IPS-20b (cell line): Measurements from ENCODE around the gene TWSG1.

Experiments
- H3K27ac ChIP-seq: one replicate; pipeline ENCODE4 v1.5.1; 2013; ENCODE audit warnings: low read length
- H3K27me3 ChIP-seq: 2 replicates; pipeline ENCODE4 v1.6.1; 2013; ENCODE audit warnings: mild to moderate bottlenecking, low read length, inconsistent platforms; ENCODE audit not compliant: insufficient read depth
- H3K36me3 ChIP-seq: 2 replicates; pipeline ENCODE4 v1.6.1; 2013; ENCODE audit warnings: low read depth, mild to moderate bottlenecking, inconsistent platforms, low read length, moderate library complexity; ENCODE audit not compliant: insufficient read depth
- H3K4me1 ChIP-seq: 2 replicates; pipeline ENCODE4 v1.6.1; 2013; ENCODE audit warnings: mild to moderate bottlenecking, control low read depth, inconsistent platforms, low read length, moderate library complexity; ENCODE audit not compliant: insufficient read depth
- H3K4me3 ChIP-seq: 2 replicates; pipeline ENCODE4 v1.5.1; 2013; ENCODE audit warnings: mild to moderate bottlenecking, low read length, inconsistent platforms
- H3K9ac ChIP-seq: 2 replicates; pipeline ENCODE4 v1.6.1; 2013; ENCODE audit warnings: low read depth, mild to moderate bottlenecking, inconsistent platforms, low read length, moderate library complexity
- H3K9me3 ChIP-seq: 2 replicates; pipeline ENCODE4 v1.6.1; 2013; ENCODE audit warnings: mild to moderate bottlenecking, low read depth, low read length, inconsistent platforms; ENCODE audit not compliant: insufficient read depth

Gene TWSG1

DNA sequence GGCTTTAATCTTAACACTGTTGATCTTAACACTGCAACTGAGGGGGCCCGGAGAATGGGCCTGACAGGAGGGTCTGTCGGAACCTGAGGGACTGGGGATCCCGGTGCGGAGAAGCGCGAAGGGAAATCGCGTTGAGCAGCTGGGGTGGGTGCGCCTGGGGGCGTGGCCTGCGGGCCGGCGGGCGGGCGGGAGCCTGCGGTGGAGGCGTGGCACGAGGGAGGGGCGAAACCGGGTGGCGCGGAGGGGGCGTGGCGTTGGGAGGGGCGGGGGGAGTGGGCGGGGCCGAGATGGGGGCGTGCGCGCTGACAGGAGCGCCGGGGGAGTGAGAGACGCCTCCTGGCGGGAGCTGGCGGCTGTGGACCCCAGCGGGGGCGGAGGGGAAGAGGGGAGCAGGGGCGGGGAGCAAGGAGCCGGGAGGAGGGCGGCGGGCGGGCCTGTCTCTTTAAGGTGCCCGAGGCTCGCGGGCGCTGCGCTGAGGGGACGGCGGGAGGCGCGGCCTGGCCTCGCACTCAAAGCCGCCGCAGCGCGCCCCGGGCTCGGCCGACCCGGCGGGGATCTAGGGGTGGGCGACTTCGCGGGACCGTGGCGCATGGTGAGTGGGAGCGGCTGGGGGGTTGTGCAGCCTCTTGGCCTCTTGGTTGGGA lies at the start of gene TWSG1:
Gene TWSG1 (plus strand): TSS at position 445 of the 644 bp plus-strand sequence. CDS start 2,457 bp downstream, outside the sequence.
- peak within 1 kb of the TSS; percentile 71; the same call in 1 of the 2 replicates for H3K9ac ChIP-seq
- H3K4me1 ChIP-seq = no peaks in the 10 kb centered on the region; the same call in 1 of the 2 replicates
- no peaks in the 10 kb centered on the region for H3K9me3 ChIP-seq
- peaks cover 19% of the 10 kb centered on the region for H3K36me3 ChIP-seq
- no peak within 1 kb of the TSS for H3K27ac ChIP-seq
- H3K27me3 ChIP-seq = peaks cover 18% of the 10 kb centered on the region; the same call in 1 of the 2 replicates
- peak within 1 kb of the TSS; percentile 85 for H3K4me3 ChIP-seq

DNA sequence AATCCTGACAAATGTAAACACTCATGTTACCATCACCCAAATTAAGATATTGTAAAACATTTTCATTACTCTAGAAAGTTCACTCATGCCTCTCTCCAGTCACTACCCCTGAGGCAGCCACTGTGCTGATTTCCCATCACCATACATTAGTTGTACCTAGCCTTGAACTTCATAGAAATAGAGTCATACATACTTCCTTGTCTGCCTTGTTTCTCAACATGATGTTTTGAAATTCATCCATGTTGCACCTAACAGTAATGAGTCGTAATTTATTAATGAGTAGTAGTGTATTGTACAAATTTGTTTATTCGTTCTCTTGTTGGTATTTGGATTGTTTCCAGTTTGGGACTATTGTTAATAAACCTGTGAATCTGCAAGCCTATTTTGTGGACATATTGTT lies 49.0 kb upstream of the TWSG1 start:
- H3K36me3 ChIP-seq = 0 out of 2 replicates have a peak, but pooled peaks cover 3% of the 10 kb centered on the region
- no peaks in the 10 kb centered on the region; the same call in 1 of the 2 replicates for H3K4me1 ChIP-seq
- no peaks in the 10 kb centered on the region for H3K27me3 ChIP-seq
- no peak overlapping the region for H3K4me3 ChIP-seq
- H3K9me3 ChIP-seq = peaks cover 2% of the 10 kb centered on the region
- H3K9ac ChIP-seq = no peak overlapping the region
- no peak overlapping the region for H3K27ac ChIP-seq

DNA sequence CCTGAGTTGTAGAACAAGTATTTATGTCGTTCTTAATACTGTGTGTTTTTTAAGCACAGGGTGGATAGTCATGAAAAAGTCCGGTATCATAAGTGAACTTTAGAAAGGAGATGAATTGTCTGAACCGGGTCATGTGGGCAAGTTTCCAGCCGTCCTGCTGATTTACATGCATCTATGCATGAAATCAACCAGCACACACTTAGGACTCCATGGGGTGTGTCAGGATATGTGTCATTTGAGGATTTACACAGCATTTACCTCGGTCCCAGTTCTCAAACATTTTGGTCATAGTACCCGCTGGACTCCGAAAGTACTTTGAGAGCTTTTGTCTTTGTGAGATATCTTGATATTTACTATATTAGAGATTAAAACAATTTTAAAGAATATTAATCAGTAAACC lies 47.5 kb upstream of the TWSG1 start:
- Histone ChIP-seq H3K27ac (no peak overlapping the region), H3K27me3 (no peaks in the 10 kb centered on the region), H3K4me3 (no peak overlapping the region), H3K4me1 (no peaks in the 10 kb centered on the region; the same call in 1 of the 2 replicates), H3K36me3 (no peaks in the 10 kb centered on the region), H3K9me3 (peaks cover 7% of the 10 kb centered on the region), H3K9ac (no peak overlapping the region)

DNA sequence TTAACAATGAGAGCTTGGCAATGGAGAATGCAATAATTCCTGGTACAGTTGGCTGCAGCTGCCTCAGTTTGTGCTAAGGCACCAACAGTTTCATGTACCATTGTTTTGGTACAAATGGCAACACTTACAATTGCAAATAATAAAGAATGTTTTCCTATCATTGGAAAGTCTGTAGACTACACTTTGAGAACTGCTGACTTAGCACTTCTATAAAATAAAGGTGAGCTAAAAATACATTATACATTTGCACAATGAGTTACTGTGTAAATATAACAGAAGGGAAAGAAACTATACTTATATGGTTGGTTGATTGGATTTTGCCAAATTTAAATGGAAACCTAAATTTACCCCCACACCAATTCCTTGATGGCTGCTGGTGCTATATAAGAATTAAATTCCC lies 44.9 kb upstream of the TWSG1 start:
- Histone ChIP-seq H3K36me3 (no peaks in the 10 kb centered on the region), H3K27me3 (no peaks in the 10 kb centered on the region), H3K27ac (no peak overlapping the region)

DNA sequence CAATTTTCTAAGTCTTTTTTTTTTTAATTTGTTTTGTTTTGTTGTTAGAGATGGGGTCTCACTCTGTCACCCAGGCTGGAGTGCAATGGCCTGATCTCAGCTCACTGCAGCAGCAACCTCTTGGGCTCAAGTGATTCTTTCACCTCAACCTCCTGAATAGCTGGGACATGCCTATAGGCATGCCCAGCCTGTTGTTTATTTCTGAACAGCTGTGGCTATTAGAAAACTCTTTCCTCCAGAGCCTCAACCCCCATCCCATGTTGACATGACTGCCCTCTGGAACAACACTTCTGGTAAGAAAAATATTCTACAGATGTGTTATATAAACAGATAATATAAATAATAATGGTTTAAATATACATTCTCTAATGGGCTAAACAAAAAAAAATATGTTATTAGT lies 44.4 kb upstream of the TWSG1 start:
- Histone ChIP-seq H3K36me3 (no peaks in the 10 kb centered on the region), H3K9ac (no peak overlapping the region), H3K4me3 (no peak overlapping the region), H3K9me3 (peaks cover 23% of the 10 kb centered on the region), H3K27ac (no peak overlapping the region), H3K4me1 (no peaks in the 10 kb centered on the region; the same call in 1 of the 2 replicates), H3K27me3 (no peaks in the 10 kb centered on the region)

More for the DNA sequence above, 44.9 kb upstream of the TWSG1 start:
- no peak overlapping the region for H3K9ac ChIP-seq
- peaks cover 23% of the 10 kb centered on the region for H3K9me3 ChIP-seq
- H3K4me1 ChIP-seq = no peaks in the 10 kb centered on the region; the same call in 1 of the 2 replicates
- no peak overlapping the region for H3K4me3 ChIP-seq

DNA sequence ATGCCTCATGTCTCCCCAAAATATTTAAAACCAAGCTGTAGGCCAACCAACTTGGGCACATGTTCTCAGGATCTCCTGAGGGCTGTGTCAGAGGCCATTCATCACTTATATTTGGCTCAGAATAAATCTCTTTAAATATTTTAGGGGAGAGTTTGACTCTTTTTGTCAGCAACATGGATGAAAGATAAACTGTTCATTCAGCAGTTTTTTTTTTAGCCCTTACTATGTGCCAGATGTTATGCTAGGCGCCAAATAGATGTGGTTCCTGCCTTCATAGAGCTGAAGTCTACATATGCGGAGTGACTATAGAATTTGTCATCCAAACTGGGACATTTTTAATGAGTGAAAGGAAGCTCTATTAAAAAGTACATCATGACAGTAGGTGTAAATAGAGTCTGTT lies 42.5 kb upstream of the TWSG1 start:
- peaks cover 30% of the 10 kb centered on the region for H3K9me3 ChIP-seq
- H3K36me3 ChIP-seq = no peaks in the 10 kb centered on the region
- H3K27ac ChIP-seq = no peak overlapping the region
- no peak overlapping the region for H3K9ac ChIP-seq
- H3K4me1 ChIP-seq = no peaks in the 10 kb centered on the region; the same call in 1 of the 2 replicates
- no peak overlapping the region for H3K4me3 ChIP-seq
- no peaks in the 10 kb centered on the region for H3K27me3 ChIP-seq

DNA sequence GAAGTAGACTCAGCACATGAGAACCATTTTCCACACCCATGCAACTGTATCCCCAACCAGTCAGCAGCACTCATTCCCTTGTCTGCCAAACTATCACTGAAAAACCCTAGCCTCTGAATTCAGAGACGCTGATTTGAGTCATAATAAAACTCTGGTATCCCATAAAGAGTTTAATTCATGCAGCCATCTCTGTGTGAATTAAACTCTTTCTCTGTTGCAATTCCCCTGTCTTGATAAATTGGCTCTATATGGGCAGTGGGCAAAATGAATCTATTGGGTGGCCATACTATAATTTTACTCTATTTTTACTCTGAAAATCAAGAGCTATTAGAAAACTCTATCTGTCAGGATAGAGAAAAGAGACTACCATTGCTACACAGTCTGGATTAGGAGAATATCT lies 40.6 kb upstream of the TWSG1 start:
- Histone ChIP-seq H3K4me3 (no peak overlapping the region), H3K9me3 (peaks cover 30% of the 10 kb centered on the region), H3K4me1 (no peaks in the 10 kb centered on the region), H3K9ac (no peak overlapping the region), H3K36me3 (no peaks in the 10 kb centered on the region), H3K27ac (no peak overlapping the region), H3K27me3 (no peaks in the 10 kb centered on the region)

DNA sequence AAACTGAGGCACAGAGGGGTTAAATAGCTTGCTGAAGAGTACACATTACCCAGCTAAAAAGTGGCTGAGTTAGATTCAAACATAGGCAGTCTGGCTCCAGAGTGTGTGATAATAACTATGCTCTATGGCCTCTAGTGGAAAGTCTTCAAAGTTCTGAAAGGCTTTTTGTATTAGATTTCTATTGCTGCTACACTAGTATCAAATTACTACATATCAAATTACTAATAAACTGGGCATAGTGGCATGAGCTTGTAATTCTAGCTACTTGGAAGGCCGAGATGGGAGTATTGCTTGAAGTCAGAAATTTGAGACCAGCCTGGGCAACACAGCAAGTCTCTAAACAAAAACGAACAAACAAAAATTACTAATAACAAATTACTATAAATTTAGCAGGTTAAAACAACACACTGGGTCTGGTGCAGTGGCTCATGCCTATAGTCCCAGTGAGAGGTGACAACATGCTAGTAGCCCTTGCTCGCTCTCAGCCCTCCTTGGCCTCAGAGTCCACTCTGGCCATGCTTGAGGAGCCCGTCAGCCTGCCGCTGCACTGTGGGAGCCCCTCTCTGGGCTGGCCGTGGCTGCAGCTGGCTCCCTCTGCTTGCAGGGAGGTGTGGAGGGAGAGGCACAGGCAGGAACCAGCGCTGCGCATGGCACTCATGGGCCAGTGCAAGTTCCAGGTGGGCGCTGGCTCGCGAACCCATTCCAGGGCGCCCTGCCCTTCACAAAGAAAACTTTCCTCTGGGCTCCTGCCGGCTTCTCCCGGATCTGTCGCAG lies 38.2 kb upstream of the TWSG1 start:
- Histone ChIP-seq H3K36me3 (no peaks in the 10 kb centered on the region), H3K4me1 (no peaks in the 10 kb centered on the region), H3K9ac (no peak overlapping the region), H3K4me3 (no peak overlapping the region), H3K27ac (no peak overlapping the region), H3K9me3 (peaks cover 24% of the 10 kb centered on the region), H3K27me3 (no peaks in the 10 kb centered on the region)

DNA sequence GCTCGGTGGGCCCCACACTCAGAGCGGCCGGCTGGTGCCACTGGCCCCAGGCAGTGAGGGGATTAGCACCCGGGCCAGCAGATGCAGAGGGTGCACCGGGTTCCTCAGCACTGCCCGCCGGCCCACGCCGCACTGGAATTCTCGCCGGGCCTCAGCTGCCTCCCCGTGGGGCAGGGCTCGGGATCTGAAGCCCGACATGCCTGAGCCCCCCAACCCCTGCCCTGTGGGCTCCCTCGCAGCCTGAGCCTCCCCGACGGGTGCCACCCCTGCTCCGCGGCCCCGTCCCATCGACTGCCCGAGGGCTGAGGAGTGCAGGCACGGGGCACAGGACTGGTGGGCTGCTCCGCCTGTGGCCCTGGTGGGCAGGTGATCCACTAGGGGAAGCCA lies 37.6 kb upstream of the TWSG1 start:
- H3K36me3 ChIP-seq = no peaks in the 10 kb centered on the region
- H3K9ac ChIP-seq = no peak overlapping the region
- no peak overlapping the region for H3K4me3 ChIP-seq
- H3K27me3 ChIP-seq = no peaks in the 10 kb centered on the region
- no peaks in the 10 kb centered on the region for H3K4me1 ChIP-seq
- H3K27ac ChIP-seq = no peak overlapping the region
- peaks cover 23% of the 10 kb centered on the region for H3K9me3 ChIP-seq

DNA sequence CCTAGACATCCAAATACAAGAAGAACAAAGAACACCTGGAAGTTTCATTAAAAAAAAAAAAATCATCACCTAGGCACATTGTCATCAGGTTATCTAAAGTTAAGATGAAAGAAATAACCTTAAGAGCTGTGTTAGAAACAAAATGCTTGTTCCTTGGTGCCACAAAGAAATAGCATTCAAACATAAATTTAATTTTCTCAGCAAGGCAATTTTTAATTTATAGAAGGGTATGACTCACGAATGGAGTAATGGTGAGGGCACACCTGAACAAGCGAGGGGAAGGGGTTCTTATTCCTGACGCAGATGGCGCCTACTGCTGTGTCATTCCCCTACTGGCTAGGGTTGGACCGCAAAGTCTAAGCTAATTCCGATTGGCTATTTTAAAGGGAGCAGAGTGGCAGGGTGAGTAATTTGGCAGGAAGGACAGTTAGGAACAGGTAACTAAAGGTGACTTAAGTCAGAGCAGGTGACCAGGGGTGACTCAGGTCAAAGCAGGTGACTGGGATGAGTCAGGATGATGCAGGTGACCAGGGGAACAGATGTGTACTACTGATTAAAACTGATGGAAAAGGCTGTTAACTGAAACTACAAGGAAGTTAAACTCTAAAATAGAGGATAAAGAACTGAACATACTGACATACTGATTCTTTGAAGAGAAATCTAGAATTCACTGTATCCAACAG lies 30.0 kb upstream of the TWSG1 start:
- H3K9ac ChIP-seq = no peak overlapping the region
- no peak overlapping the region for H3K4me3 ChIP-seq
- H3K27me3 ChIP-seq = no peaks in the 10 kb centered on the region
- H3K36me3 ChIP-seq = no peaks in the 10 kb centered on the region
- no peak overlapping the region for H3K27ac ChIP-seq
- peaks cover 12% of the 10 kb centered on the region; the same call in 1 of the 2 replicates for H3K9me3 ChIP-seq
- no peaks in the 10 kb centered on the region for H3K4me1 ChIP-seq

DNA sequence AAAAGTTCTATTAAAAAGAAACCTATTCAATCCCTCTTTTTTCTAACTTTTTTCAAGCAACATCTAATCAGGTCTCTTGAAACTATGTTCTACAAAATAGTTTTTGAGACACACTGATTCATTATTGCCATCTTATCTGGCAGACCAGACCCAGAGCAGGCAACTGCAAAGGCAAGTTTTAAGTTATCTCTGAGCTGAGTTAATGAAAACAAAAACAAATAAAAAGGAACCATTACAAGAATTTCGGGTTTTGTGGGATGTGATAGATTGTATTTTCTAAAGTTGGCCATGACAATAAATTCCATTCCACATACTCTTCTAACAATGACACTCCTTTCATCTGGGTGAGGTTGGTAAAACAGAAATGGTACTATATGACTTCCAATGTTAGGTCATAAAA lies 15.2 kb upstream of the TWSG1 start:
- Histone ChIP-seq H3K36me3 (no peaks in the 10 kb centered on the region), H3K4me3 (no peak overlapping the region)

More for the DNA sequence above, 15.2 kb upstream of the TWSG1 start:
- Histone ChIP-seq H3K27me3 (no peaks in the 10 kb centered on the region), H3K9ac (no peak overlapping the region), H3K9me3 (no peaks in the 10 kb centered on the region), H3K27ac (no peak overlapping the region), H3K4me1 (no peaks in the 10 kb centered on the region)
